SIG-M5 treated with dmso at 0.1 percent for 504 hours (cell line): ENCODE results near the gene PALMD.

ENCODE experiments used
- DNase-seq: peaks from one replicate; lab custom pipeline; 2025; ENCODE audit not compliant: unreplicated experiment; lab: John Stamatoyannopoulos, UW

The PALMD gene

GRCh38 chr1:99634971-99635624, 10.8 kb upstream of the PALMD start:
- DNase-seq: no peak

- no peak for DNase-seq
Measured at GRCh38 chr1:99635664-99636063, 10.2 kb upstream of the PALMD start.

GRCh38 chr1:99636647-99637175, 9.2 kb upstream of the PALMD start:
- DNase-seq: no peak

GRCh38 chr1:99638853-99639252, 7.1 kb upstream of the PALMD start:
- DNase-seq: no peak

- DNase-seq: no peak
Measured at GRCh38 chr1:99639408-99639807, 6.5 kb upstream of the PALMD start.

- no peak for DNase-seq
Measured at GRCh38 chr1:99639945-99640344, 6.0 kb upstream of the PALMD start.

- DNase-seq: no peak
Measured at GRCh38 chr1:99640672-99641071, 5.2 kb upstream of the PALMD start.

- DNase-seq: no peak
Measured at GRCh38 chr1:99641558-99641957, 4.4 kb upstream of the PALMD start.

- DNase-seq: no peak
Measured at GRCh38 chr1:99642053-99642452, 3.9 kb upstream of the PALMD start.

- no peak for DNase-seq
Measured at GRCh38 chr1:99643021-99643779, 2.7 kb upstream of the PALMD start.

- DNase-seq: no peak
Measured at GRCh38 chr1:99644279-99645004, 1.5 kb upstream of the PALMD start.

- DNase-seq: no peak
Measured at GRCh38 chr1:99645203-99645602, 710 bp upstream of the PALMD start.

- no peak for DNase-seq
Measured at GRCh38 chr1:99646868-99647267, 955 bp downstream of the PALMD start.

- DNase-seq: no peak
Measured at GRCh38 chr1:99647490-99647889, 1.6 kb downstream of the PALMD start.

- no peak for DNase-seq
Measured at GRCh38 chr1:99648107-99648506, 2.2 kb downstream of the PALMD start.

GRCh38 chr1:99650030-99650429, 4.1 kb downstream of the PALMD start:
- DNase-seq: no peak

GRCh38 chr1:99650773-99651437, 5.0 kb downstream of the PALMD start:
- no peak for DNase-seq

GRCh38 chr1:99652881-99653281, 7.0 kb downstream of the PALMD start:
- no peak for DNase-seq

GRCh38 chr1:99655376-99655775, 9.5 kb downstream of the PALMD start:
- DNase-seq: no peak

GRCh38 chr1:99656701-99657100, 10.8 kb downstream of the PALMD start:
- no peak for DNase-seq
